ENCODE measurements around the gene AGBL3.

- TF ChIP-seq CTCF (IDR thresholded peaks at IDR 0.05) = no peak
- no peak for TF ChIP-seq POLR2A (IDR thresholded peaks at IDR 0.05)
Measured at GRCh38 chr7:135156290-135156689, 170.0 kb downstream of the AGBL3 start.

Measured in uterus (tissue), 2 donors.